AG08396 (cell line): ENCODE data around the gene STK11.
A peak's percentile ranks its signal among the peaks of the same experiment; 100 is the strongest.

Experiments used
- DNase-seq: peaks from one replicate; pipeline ENCODE4 v3.0.0; 2012; ENCODE audit warnings: low spot score, mixed read lengths

The STK11 gene

GRCh38 chr19:1251330-1252220 is 46.0 kb downstream of the STK11 start:
- DNase-seq, result peak; percentile 55

DNA sequence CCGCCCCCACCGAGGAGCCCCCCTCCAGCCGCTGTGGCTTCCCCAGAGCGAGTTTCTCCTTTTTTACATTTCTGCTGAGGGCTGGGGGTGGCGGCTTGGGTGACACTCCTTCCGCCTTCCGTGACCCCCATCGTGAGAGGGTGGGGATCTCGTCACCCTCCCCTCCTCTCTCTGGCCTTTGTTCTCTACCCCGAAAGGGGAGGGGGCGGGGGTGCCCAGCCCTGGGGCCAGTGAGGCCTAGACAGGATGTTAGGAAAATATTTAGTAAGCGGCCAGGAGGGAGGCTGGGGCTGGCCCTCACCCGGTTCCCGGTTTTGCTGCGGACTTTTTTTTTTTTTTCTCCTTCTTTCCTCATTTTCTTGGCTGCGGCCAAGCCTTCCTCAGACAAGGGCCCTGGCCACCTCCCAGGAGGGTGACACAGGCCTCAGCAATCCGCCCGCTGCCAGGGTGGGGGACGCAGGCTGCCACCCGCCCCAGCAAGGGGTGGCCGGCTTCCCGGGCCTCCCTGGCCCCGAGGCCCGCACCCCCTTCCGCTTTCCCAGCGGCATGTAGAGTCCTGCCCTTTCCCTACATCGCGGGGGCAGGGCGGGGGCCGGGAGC is 46.7 kb downstream of the STK11 start:
- peak; percentile 85 for DNase-seq

- DNase-seq, result peak; percentile 87
Observed at GRCh38 chr19:1252821-1253513, 47.4 kb downstream of the STK11 start.

DNA sequence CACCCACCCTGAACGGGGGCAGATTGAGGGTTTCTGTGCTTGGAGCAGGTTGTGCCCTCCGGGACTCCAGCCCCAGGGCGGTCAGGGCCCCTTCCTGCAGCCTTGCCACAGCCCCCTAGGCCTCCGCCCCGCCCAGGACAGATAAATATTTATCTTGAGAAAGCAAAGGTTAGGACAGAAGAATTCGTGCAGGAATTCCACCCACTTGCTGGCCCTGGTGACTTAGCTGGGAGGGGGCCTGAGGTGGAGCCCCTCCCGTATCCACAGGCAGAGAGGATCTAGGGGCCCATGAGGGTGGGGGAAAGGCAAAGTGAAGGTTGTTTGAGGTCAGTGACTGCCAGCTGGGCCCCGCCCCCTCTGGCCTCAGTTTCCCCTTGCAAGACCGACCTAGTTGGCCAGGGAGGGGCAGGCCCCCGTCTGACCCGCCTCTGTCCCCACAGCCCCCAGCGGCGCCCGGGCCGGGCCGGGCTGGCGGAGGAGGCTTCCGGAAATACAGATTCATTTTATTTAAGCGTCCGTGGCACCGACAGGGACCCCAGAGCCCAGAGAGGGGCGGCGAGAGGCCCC is 48.0 kb downstream of the STK11 start:
- no peak for DNase-seq

DNA sequence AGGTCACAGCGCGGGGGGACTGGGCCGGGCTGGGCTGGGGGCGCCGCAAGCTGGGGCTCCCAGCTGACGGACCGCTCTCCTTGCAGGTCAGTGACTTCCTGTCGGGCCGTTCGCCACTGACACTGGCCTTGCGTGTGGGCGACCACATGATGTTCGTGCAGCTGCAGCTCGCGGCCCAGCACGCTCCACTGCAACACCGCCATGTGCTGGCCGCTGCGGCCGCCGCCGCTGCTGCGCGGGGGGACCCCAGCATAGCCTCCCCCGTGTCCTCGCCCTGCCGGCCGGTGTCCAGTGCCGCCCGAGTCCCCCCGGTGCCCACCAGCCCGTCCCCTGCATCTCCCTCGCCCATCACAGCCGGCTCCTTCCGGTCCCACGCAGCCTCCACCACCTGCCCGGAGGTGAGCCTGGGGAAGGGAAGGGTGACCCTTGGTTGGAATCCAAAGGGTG is 48.5 kb downstream of the STK11 start:
- no peak for DNase-seq

DNA sequence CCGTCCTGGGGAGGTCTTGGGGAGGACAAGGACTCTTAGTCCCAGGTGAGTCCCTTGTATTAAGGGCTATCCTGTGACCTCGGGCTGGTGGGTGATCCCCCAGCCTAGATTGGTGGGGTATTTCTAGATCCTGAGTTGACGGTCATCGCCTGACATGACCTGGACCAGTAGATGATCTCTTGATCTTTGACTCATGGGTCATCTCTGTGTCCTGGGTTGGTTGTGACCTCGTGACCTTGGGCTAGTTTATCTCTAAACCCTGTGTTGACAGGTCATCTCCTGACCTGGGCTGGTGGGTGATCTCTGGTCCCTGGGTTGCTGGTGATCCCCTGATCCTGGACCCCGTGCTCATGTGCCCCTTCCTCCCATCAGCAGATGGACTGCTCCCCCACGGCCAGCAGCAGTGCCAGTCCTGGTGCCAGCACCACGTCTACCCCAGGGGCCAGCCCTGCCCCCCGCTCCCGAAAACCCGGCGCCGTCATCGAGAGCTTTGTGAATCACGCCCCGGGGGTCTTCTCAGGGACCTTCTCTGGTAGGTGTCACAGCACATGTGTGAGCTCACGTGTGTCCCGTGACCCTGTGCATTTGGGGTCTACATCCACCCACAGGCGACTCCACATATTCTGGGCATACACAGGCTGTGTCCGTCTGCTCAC is 49.1 kb downstream of the STK11 start:
- no peak for DNase-seq

DNA sequence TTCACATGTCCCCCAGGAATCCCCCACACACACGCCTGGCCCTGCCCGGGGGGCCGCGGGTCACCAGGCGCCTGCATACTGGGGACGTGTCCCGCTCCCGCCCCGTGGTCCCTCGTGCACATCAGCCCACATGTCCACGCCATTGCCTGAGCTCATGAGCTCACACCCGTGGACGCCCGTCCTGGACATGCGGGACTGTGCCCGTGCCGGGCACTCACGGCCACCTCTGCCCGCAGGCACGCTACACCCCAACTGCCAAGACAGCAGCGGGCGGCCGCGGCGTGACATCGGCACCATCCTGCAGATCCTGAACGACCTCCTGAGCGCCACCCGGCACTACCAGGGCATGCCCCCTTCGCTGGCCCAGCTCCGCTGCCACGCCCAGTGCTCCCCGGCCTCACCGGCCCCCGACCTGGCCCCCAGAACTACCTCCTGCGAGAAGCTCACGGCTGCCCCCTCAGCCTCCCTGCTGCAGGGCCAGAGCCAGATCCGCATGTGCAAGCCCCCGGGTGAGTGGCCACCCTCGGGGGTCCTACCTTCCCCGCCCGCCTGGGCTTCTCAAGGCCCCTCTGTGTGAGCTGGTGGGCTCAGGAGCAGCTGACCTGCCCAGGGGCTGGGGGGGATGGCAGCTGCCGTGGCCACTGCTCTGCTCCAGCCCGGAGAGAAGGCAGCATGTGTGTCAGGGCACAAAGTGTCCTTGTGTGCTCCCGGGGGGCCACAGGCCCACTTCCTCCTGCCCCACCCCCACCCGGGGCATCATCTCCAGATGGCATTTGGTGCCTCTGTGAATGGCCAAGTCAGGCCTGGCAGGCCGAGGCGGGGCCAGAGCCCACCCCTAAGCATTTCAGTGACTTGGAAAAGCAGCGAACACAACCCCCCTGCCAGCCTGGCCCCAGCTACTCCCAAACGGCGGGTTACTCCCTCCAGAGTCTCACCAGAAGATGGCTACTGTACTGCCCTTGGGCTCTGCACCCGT is 49.9 kb downstream of the STK11 start:
- no peak for DNase-seq

GRCh38 chr19:1256646-1257474 is 51.3 kb downstream of the STK11 start:
- no peak for DNase-seq

DNA sequence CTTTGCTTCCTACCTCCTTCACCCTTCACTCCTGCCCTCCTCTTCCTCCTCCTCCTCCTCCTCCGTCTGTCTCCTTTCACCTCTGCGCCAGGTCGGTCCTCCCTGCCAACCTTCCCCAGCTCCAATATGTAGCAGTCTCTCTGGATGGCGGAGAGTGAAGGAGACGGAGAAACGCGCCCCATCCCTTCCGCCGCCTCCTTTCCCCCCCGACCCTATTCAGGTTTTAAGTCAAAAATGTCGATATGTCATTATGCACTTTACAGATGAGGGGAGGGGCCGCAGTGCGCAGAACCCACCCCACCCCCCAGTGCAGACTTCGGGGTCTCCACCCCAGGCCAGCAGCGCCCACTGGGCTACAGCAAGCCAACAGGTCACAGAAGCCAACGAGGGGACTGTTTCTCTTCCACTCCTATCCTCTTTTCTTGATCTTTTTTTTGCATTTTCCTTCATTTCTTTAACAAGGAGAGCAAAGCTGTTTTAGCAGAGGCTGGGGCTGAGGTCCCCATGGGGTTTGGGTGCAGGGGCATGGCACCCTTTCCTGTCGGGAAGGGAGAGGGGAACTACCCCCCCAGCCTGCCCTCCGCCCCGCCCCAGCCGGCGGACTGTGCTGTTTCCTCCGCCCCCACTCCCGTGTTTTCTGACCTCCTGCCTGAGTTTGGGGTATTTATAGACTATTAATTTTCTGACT is 52.0 kb downstream of the STK11 start:
- DNase-seq, result no peak

GRCh38 chr19:1258163-1258492 is 52.5 kb downstream of the STK11 start:
- DNase-seq, result no peak

DNA sequence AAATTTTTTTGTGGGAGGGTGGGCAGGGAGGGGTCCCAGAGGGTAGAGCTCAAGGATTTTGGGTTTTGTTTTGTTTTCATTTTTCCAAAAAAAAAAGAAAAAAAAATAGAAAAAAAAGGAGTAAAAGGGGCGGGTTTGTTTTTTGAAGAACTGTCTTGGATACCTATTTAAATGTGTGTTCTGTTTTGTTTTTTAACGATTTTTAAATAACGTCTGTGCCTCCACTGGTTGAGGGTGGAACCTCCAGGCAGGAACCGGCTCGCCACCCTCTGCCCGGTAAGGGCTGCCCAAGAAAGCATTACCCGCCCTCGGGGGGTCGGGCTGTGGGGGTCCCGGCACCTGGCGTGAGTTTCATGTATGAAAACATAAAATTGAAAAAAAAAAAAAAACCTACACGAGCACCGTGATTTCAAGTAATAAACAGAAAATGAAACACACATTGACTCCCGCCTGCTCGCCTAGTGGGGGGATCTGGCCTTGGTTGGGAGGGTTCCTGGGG is 53.2 kb downstream of the STK11 start:
- DNase-seq, result no peak

DNA sequence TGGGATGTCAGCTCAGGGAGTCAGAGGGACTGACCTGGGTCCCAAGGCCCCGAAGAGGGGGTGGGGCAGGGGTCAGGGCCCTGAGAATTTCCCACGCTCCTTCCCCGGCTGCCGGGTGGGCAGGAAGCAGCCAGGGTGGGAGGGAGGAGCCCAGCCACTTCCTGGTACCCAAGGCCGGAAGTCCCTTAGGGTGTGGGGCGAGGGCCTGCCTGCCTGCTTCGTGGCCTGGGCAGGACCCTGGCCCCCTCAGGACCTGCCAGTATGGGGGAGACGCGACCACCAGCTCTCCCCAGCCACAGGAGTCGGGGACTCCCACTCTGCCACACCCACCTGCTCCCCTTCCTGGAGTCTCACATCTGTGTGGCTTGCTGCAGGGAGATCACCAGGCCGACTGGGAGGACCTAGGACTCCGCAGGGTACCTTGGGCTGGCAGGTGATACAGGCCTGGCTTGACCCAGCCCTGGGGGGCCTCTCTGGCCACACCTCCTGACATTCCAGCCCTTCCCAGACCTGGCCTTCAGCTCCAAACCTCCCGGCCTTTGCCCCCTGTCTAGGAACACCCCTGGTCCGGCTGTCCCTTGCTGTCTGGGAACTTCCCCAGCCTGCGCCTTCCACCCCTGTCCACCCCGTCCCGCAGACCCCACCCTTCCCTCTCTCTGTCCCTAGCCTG is 53.8 kb downstream of the STK11 start:
- no peak for DNase-seq

DNA sequence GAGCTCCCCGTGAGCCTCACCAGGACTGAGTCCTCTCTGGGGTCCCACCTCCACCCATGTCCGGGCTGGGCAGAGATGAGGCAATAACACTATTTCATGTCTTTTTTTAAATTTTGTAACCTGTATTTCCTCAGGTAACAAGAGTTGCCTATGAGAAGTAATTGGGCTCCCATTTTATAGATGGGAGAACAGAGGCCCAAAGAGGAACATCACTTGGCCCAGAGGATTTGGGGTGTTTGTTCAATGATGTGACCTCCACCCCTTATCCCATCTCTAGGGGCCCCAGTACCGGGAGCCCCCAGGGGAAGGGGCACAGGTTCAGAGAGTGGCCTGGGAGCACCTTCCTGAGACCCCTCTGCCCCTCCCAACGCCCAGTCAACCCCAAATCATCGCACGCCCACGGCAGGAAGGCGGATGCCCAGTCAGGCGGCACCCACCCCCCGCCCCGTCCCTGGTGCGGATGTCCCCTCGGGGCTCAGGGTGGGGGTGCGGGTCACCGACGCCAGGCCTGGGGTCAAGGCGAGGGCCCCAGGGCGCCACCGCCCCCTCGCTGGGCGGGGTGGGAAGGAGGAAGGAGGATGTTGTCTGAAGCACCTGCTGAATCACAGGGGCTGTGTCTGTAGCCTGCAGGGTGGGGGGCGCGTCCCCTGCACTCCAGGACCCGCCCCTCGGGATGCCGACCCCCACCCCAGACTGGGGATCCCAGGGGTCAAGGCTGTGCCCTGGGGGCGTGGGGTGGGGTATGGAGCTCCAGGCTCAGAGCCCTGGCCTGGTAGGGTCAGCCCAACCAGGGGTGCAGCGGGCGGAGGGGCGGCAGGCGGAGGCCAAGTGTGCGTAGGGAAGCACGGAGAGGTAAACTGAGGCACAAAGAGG is 54.5 kb downstream of the STK11 start:
- DNase-seq, result no peak

- DNase-seq, result peak; percentile 97
Observed at GRCh38 chr19:1260749-1261537, 55.4 kb downstream of the STK11 start.

GRCh38 chr19:1261538-1261797 is 55.9 kb downstream of the STK11 start:
- DNase-seq, result no peak

DNA sequence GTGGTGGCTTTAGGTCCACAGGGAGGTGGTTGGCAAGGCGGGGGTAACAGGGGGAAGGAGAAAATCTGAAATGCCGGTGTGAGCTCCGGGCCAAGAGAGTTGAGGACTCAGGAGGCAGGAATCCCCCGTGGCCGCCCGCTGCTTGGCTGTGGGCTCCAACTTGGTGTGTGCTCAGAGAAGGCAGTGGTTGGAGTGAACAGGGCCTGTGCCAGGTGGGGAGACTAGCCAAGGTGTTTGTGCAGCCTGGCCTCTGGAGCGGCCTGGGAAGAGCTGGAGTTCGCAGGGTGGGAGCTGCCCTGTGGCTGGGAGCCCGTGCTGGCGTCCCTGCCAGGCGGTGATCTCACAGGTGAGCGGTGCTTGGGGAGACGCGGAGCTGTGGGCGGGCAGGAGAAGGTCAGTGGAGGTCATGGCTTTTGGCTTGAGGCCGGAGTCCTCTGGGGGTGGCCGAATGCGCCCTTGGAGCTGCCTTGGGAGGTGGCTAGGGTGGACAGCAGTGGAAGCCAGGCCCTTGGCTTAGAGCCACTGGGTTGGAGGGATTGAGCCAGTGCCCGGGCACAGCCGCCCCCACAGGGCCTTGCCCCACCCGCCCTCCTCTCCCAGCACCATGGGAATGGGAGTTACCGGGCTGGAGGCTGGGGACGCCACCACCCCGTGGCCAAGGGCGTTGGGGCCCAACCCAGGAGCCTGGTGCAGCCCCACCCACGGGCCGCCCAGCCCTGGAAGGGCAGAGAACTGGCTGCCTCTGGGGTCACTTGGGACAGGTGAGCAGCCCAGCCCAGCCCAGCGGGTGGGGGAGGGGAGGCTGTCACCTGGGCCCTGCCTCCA is 56.4 kb downstream of the STK11 start:
- no peak for DNase-seq
